Neural progenitor cell (in vitro differentiated cells): ENCODE measurements around the gene CROCC2. TPM values are rescaled to one million over a fixed set of nuclear protein-coding genes. Genes with fewer than 3 reads are reported as not detected.

Experiments used
- DNase-seq: peaks from one replicate; pipeline ENCODE4 v3.0.0-alpha.2; 2016; ENCODE audit warnings: low spot score
- H2AFZ ChIP-seq: fragments of 200-600 bp; sonication (generic); replicated peaks from 2 replicates; pipeline ENCODE4 v1.6.1; 2016; ENCODE audit warnings: antibody characterized with exemption
- H3F3A ChIP-seq: fragments of 200-600 bp; sonication (generic); 2 replicates; pipeline ENCODE4 v1.6.1; 2016; ENCODE audit warnings: antibody characterized with exemption, low read depth
- H3K27ac ChIP-seq: fragments of 200-600 bp; sonication (generic); 2 replicates; pipeline ENCODE4 v1.5.1; 2016; ENCODE audit warnings: mild to moderate bottlenecking
- H3K27me3 ChIP-seq: fragments of 200-600 bp; sonication (generic); 2 replicates; pipeline ENCODE4 v1.6.1; 2016; ENCODE audit warnings: mild to moderate bottlenecking, moderate library complexity
- H3K36me3 ChIP-seq: fragments of 200-600 bp; sonication (generic); 2 replicates; pipeline ENCODE4 v1.5.1; 2016
- H3K4me1 ChIP-seq: fragments of 200-600 bp; sonication (generic); 2 replicates; pipeline ENCODE4 v1.6.1; 2016; ENCODE audit warnings: mixed run types
- H3K4me2 ChIP-seq: fragments of 200-600 bp; sonication (generic); 2 replicates; pipeline ENCODE4 v1.6.1; 2016
- H3K4me3 ChIP-seq: fragments of 200-600 bp; sonication (generic); 2 replicates; pipeline ENCODE4 v1.5.1; 2016
- H3K79me2 ChIP-seq: fragments of 200-600 bp; sonication (generic); 2 replicates; pipeline ENCODE4 v1.6.1; 2016; ENCODE audit warnings: low read depth
- H3K9ac ChIP-seq: fragments of 200-600 bp; sonication (generic); 2 replicates; pipeline ENCODE4 v1.6.1; 2016
- H3K9me3 ChIP-seq: fragments of 200-600 bp; sonication (generic); 2 replicates; pipeline ENCODE4 v1.5.1; 2016; ENCODE audit warnings: low read depth
- H4K20me1 ChIP-seq: fragments of 200-600 bp; sonication (generic); 2 replicates; pipeline ENCODE4 v1.6.1; 2016; ENCODE audit warnings: low read depth
- H3K27ac Mint-ChIP-seq: 3 replicates; pipeline ENCODE4 v1.8.0; 2021; ENCODE audit warnings: mixed read lengths
- H3K27me3 Mint-ChIP-seq: 2 replicates; pipeline ENCODE4 v1.8.0; 2022; ENCODE audit warnings: low read depth, mild to moderate bottlenecking, inconsistent platforms, moderate library complexity, mixed read lengths; ENCODE audit not compliant: insufficient read depth
- H3K36me3 Mint-ChIP-seq: 3 replicates; pipeline ENCODE4 v1.8.0; 2021; ENCODE audit warnings: mixed read lengths
- H3K4me1 Mint-ChIP-seq: 3 replicates; pipeline ENCODE4 v1.8.0; 2021; ENCODE audit warnings: mixed read lengths
- H3K4me3 Mint-ChIP-seq: 3 replicates; pipeline ENCODE4 v1.8.0; 2021; ENCODE audit warnings: mild to moderate bottlenecking, moderate library complexity, mixed read lengths
- H3K9me3 Mint-ChIP-seq: 3 replicates; pipeline ENCODE4 v1.8.0; 2020; ENCODE audit warnings: mixed read lengths
- EZH2 ChIP-seq: fragments of 200-600 bp; sonication (generic); IDR thresholded peaks from 2 replicates; pipeline ENCODE4 v1.6.1; 2017; ENCODE audit warnings: antibody characterized with exemption, mild to moderate bottlenecking, moderate library complexity
- EZH2phosphoT487 ChIP-seq: fragments of 200-600 bp; sonication (generic); IDR thresholded peaks from 2 replicates; pipeline ENCODE4 v1.6.1; 2017; ENCODE audit warnings: antibody characterized with exemption
- total RNA-seq: library from RNA; depleted of rRNA; stranded (reverse); fragments of >200 nt; gene quantifications from 2 replicates; pipeline ENCODE4 v1.2.3, GENCODE V29; 2015; ENCODE audit warnings: low replicate concordance
- TF ChIP-seq, protein P1 (sequence below): fragments of 200-600 bp; sonication (generic); IDR thresholded peaks from 2 replicates; pipeline ENCODE4 v1.5.1; 2017; ENCODE audit warnings: antibody characterized with exemption, mild to moderate bottlenecking

Gene CROCC2
- total RNA-seq, 1 donor from 2014 or later = not detected

DNA sequence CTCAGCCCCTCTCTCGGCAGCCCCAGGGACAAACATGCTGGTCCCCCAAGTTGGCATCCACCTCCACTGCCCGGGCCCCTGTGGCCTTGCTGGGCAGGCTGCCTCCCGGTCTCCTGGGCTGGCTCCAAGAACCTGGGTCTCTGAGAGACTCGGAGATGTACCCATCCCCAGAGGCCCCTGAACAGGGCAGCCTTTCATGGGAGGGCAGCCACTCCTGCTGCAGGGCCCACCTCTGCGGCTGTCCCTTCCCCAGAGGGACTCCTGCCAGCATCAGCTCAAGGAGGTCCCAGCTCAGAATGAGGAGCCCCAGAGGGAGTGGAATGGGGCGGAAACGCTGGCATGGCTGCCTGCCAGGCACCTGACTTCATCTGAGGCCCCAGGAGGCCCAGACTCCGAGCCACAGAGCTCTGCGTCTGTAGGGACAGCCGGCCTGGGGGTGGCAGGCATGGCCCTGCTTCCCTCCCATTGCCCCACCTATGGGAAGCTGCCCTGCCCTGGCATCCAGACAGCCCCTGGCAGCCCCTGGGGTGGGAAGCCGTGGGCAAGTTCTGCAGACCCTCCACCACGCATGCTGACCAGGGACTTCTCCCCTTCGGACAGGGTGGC lies 857 bp upstream of the CROCC2 start:
- Histone ChIP-seq H3K27me3 (no peaks in the 10 kb centered on the region), H3F3A (no peaks in the 10 kb centered on the region), H4K20me1 (no peaks in the 10 kb centered on the region), H3K27ac (no peak overlapping the region), H3K4me1 (no peaks in the 10 kb centered on the region), H2AFZ (no peak overlapping the region), H3K9ac (no peak overlapping the region), H3K4me3 (no peak overlapping the region), H3K36me3 (no peaks in the 10 kb centered on the region), H3K9me3 (no peaks in the 10 kb centered on the region), H3K4me2 (no peak overlapping the region), H3K79me2 (no peaks in the 10 kb centered on the region)
- Mint-ChIP-seq H3K4me3 (no peak overlapping the region), H3K27ac (no peak overlapping the region), H3K27me3 (no peaks in the 10 kb centered on the region), H3K9me3 (peaks cover 9% of the 10 kb centered on the region), H3K4me1 (peaks cover 5% of the 10 kb centered on the region), H3K36me3 (no peaks in the 10 kb centered on the region)
- no peak for TF ChIP-seq EZH2phosphoT487
- TF ChIP-seq EZH2 = no peak
- TF ChIP-seq, protein P1, sequence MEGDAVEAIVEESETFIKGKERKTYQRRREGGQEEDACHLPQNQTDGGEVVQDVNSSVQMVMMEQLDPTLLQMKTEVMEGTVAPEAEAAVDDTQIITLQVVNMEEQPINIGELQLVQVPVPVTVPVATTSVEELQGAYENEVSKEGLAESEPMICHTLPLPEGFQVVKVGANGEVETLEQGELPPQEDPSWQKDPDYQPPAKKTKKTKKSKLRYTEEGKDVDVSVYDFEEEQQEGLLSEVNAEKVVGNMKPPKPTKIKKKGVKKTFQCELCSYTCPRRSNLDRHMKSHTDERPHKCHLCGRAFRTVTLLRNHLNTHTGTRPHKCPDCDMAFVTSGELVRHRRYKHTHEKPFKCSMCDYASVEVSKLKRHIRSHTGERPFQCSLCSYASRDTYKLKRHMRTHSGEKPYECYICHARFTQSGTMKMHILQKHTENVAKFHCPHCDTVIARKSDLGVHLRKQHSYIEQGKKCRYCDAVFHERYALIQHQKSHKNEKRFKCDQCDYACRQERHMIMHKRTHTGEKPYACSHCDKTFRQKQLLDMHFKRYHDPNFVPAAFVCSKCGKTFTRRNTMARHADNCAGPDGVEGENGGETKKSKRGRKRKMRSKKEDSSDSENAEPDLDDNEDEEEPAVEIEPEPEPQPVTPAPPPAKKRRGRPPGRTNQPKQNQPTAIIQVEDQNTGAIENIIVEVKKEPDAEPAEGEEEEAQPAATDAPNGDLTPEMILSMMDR = no peak
- no peak for DNase-seq

GRCh38 chr2:240906911-240907590 lies 915 bp downstream of the CROCC2 start:
- H3K4me3 Mint-ChIP-seq = no peak overlapping the region
- Histone ChIP-seq H3K4me2 (no peak overlapping the region), H3K9ac (no peak overlapping the region), H3K4me3 (no peak overlapping the region), H2AFZ (no peak overlapping the region), H3K79me2 (no peaks in the 10 kb centered on the region), H3K9me3 (no peaks in the 10 kb centered on the region), H3K36me3 (no peaks in the 10 kb centered on the region), H3F3A (no peaks in the 10 kb centered on the region), H3K27me3 (no peaks in the 10 kb centered on the region), H3K4me1 (no peaks in the 10 kb centered on the region), H4K20me1 (no peaks in the 10 kb centered on the region), H3K27ac (no peak overlapping the region)
- peaks cover 4% of the 10 kb centered on the region for H3K27me3 Mint-ChIP-seq
- H3K36me3 Mint-ChIP-seq = no peaks in the 10 kb centered on the region
- H3K9me3 Mint-ChIP-seq = peaks cover 4% of the 10 kb centered on the region
- peaks cover 5% of the 10 kb centered on the region for H3K4me1 Mint-ChIP-seq
- TF ChIP-seq EZH2phosphoT487 (no peak), EZH2 (no peak)
- TF ChIP-seq, protein P1 = no peak
- H3K27ac Mint-ChIP-seq = no peak overlapping the region
- no peak for DNase-seq

DNA sequence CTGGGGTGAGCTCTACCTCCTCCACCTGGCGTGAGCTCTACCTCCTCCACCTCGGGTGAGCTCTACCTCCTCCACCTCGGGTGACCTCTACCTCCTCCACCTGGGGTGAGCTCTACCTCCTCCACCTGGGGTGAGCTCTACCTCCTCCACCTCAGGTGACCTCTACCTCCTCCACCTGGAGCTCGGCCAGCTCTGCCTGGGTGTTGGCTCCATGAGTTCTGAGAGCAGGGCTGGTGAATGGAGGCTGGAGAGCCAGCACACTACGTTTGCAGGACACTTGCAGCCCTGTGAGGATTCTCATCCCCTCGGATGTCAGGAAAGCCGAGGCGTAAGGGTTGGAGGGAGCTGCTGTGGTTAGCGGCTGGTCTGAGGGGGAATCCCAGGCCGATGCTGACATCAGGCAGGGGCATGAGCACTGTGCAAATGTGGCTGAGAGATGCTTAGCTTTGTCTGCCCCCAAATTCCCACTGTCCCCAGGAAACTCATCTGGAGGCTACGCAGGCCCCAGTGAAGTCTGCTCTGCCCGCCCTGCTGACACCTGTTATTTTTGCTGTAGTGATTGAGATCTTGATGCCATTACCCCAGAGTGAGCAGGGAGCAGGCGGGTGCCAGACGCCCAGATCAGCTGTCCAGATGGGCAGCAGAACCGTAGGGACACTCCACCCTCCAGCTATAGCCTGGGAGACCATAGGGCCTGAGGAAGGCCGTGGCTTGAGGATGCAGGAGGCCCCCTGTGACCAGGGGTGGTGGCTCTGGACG lies 3.3 kb downstream of the CROCC2 start:
- no peaks in the 10 kb centered on the region for H3K9me3 ChIP-seq
- H3K4me1 ChIP-seq = no peaks in the 10 kb centered on the region
- no peak overlapping the region for H3K4me2 ChIP-seq
- TF ChIP-seq EZH2phosphoT487 (no peak), EZH2 (no peak)
- TF ChIP-seq, protein P1 = no peak
- peaks cover 5% of the 10 kb centered on the region for H3K4me1 Mint-ChIP-seq
- no peak overlapping the region for H3K9ac ChIP-seq
- no peak overlapping the region for H3K4me3 ChIP-seq
- H3F3A ChIP-seq = no peaks in the 10 kb centered on the region
- H3K36me3 Mint-ChIP-seq = no peaks in the 10 kb centered on the region
- no peak overlapping the region for H3K4me3 Mint-ChIP-seq
- no peaks in the 10 kb centered on the region for H3K27me3 ChIP-seq
- no peaks in the 10 kb centered on the region for H3K79me2 ChIP-seq
- H3K36me3 ChIP-seq = no peaks in the 10 kb centered on the region
- H3K27ac ChIP-seq = no peak overlapping the region
- no peak for DNase-seq
- H3K9me3 Mint-ChIP-seq = no peaks in the 10 kb centered on the region
- peaks cover 12% of the 10 kb centered on the region for H3K27me3 Mint-ChIP-seq
- H3K27ac Mint-ChIP-seq = no peak overlapping the region
- no peak overlapping the region for H2AFZ ChIP-seq
- no peaks in the 10 kb centered on the region for H4K20me1 ChIP-seq
